BLaER1 treated with 17β-estradiol and CSF1 and Interleukin-3, amounts not matched to agents 10 nM and 100 nM (cell line): ENCODE data around the gene FAT3.

Source experiments
- H3K27ac ChIP-seq, 11 experiments: shearing (Covaris generic); formaldehyde crosslinking; 2 replicates each; pipeline ENCODE4 v1.8.1; 2022
- H3K27me3 ChIP-seq, 11 experiments: shearing (Covaris generic); formaldehyde crosslinking; 2 replicates each; pipeline ENCODE4 v1.8.1; 2022
- H3K36me3 ChIP-seq, 11 experiments: shearing (Covaris generic); formaldehyde crosslinking; 2 replicates each; pipeline ENCODE4 v1.8.1; 2022
- H3K4me1 ChIP-seq, 10 experiments: shearing (Covaris generic); formaldehyde crosslinking; 2 replicates each; pipeline ENCODE4 v1.8.1; 2022
- H3K4me2 ChIP-seq, 11 experiments: shearing (Covaris generic); formaldehyde crosslinking; 2 replicates each; pipeline ENCODE4 v1.8.1; 2022
- H3K4me3 ChIP-seq, 10 experiments: shearing (Covaris generic); formaldehyde crosslinking; 2 replicates each; pipeline ENCODE4 v1.8.1; 2022
- H3K9ac ChIP-seq, 11 experiments: shearing (Covaris generic); formaldehyde crosslinking; 2 replicates each; pipeline ENCODE4 v1.8.1; 2022
- H3K9me3 ChIP-seq, 11 experiments: shearing (Covaris generic); formaldehyde crosslinking; replicated peaks in 1 of 11; 2 replicates each; pipeline ENCODE4 v1.8.1; 2022
- H4K20me1 ChIP-seq, 11 experiments: shearing (Covaris generic); formaldehyde crosslinking; 2 replicates each; pipeline ENCODE4 v1.8.1; 2022
- Cebpa-rat ChIP-seq, 11 experiments: shearing (Covaris generic); IDR thresholded peaks; 2 replicates each; pipeline ENCODE4 v1.8.1; 2022

FAT3 gene

DNA sequence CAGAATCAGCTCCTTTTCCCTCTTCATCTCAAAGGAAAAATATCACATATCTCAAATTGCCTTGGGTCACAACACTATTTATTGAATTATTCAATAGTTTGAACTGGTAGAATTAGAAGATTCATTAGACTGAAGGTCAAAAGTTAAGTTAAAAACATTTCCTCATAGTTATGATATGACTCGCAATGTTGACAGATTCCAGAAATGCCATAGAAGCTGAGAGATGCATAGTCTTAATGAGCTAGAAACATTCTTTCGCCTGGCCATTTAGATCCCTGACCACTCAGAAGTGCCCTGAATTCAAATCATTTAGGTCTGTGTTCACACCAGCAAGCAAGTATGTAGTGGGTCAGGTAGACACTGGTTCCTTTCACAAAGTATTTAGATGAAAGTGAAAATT, 44.4 kb downstream of the FAT3 start:
- H3K4me2 ChIP-seq = no peak overlapping the region
- no peak overlapping the region for H3K4me3 ChIP-seq
- no peak overlapping the region for H3K9ac ChIP-seq
- no peaks in the 10 kb centered on the region for H4K20me1 ChIP-seq
- H3K27ac ChIP-seq = no peak overlapping the region
- H3K4me1 ChIP-seq = no peaks in the 10 kb centered on the region
- no peaks in the 10 kb centered on the region for H3K27me3 ChIP-seq
- no peaks in the 10 kb centered on the region for H3K36me3 ChIP-seq
- no peak for TF ChIP-seq Cebpa-rat (IDR thresholded peaks at IDR 0.05)
- no peaks in the 10 kb centered on the region for H3K9me3 ChIP-seq

GRCh38 chr11:92269841-92270240, 45.2 kb downstream of the FAT3 start:
- TF ChIP-seq Cebpa-rat (IDR thresholded peaks at IDR 0.05) = no peak
- no peaks in the 10 kb centered on the region for H3K9me3 ChIP-seq
- no peaks in the 10 kb centered on the region for H4K20me1 ChIP-seq
- no peaks in the 10 kb centered on the region for H3K4me1 ChIP-seq
- no peak overlapping the region for H3K27ac ChIP-seq
- H3K36me3 ChIP-seq = no peaks in the 10 kb centered on the region
- H3K4me2 ChIP-seq = no peak overlapping the region
- H3K9ac ChIP-seq = no peak overlapping the region
- H3K4me3 ChIP-seq = no peak overlapping the region
- H3K27me3 ChIP-seq = no peaks in the 10 kb centered on the region

DNA sequence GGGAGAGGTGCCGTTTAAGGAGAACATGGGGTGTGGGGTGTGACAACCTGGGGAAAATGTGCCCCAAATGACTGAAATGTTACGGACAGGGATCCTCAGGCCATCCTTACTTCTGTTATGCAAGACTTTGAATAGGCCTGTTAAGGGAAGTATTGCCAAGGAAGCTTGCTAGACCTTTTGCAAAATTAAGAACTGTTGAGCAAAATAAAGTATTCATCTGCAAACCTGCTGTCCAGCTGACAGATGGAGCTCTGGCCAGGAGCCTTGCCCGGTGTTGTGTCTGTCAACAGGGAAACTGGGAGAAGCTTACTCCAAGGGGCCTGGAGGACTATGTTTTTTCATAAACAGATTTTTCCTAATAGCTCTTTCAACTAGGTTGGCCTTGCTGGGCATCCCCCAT, 48.0 kb downstream of the FAT3 start:
- no peak overlapping the region for H3K27ac ChIP-seq
- H3K27me3 ChIP-seq = no peaks in the 10 kb centered on the region
- H3K36me3 ChIP-seq = no peaks in the 10 kb centered on the region
- H4K20me1 ChIP-seq = no peaks in the 10 kb centered on the region
- H3K4me3 ChIP-seq = no peak overlapping the region
- no peak overlapping the region for H3K9ac ChIP-seq
- TF ChIP-seq Cebpa-rat (IDR thresholded peaks at IDR 0.05) = no peak
- H3K4me2 ChIP-seq = no peak overlapping the region
- no peaks in the 10 kb centered on the region for H3K4me1 ChIP-seq
- no peaks in the 10 kb centered on the region for H3K9me3 ChIP-seq
